ENCODE results near the gene PLAAT4.

The PLAAT4 gene

GRCh38 chr11:63501236-63501635, 35.4 kb upstream of the PLAAT4 start:
- WGBS, 2 experiments = 56 to 58% methylated on average over 1 of the region's 1 CpG
- H3K27me3 ChIP-seq (ENCODE audit: control insufficient read depth, insufficient read depth, low read length, poor library complexity, severe bottlenecking) = no peaks in the 10 kb centered on the region
- H3K27ac ChIP-seq (ENCODE audit: insufficient read depth, low read depth, low read length, poor library complexity, severe bottlenecking) = no peak overlapping the region
- no peaks in the 10 kb centered on the region for H3K9me3 ChIP-seq (ENCODE audit: control insufficient read depth, low read length)
- H3K4me3 ChIP-seq (ENCODE audit: insufficient read depth, low read depth, low read length) = no peak overlapping the region
- no peaks in the 10 kb centered on the region for H3K36me3 ChIP-seq (ENCODE audit: control insufficient read depth, insufficient read depth, low read length)
- no peaks in the 10 kb centered on the region for H3K4me1 ChIP-seq (ENCODE audit: control insufficient read depth, insufficient read depth, low read length)

DNA sequence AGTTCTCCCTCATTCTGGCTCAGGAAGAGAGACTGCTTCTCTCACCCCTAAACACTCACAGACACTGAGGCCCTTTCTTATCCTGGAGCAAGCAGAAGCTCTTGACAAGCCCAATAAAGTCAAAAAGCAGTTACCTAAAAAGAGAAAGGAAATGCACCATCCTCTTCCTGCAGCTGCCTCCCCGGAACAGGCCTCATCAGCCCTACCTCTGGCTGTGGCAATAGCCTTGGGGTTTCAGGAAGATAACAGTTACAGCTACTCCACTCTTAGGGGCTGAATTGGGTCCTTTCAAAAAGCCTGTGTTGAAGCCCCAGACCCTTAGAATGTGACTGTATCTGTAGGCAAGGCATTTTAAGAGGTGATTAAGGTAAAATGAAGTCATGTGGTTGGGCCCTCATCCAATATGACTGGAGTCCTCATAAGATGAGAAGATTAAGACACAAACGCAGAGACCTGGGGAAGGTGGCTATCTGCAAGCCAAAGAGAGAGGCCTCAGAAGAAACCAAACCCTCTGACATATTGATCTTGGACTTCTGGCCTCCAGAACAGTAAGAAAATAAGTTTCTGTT, 34.3 kb upstream of the PLAAT4 start:
- no peaks in the 10 kb centered on the region for H3K36me3 ChIP-seq (ENCODE audit: control insufficient read depth, insufficient read depth, low read length)
- H3K4me3 ChIP-seq (ENCODE audit: insufficient read depth, low read depth, low read length) = no peak overlapping the region
- WGBS, 2 experiments = 92 to 93% methylated on average over 2 of the region's 2 CpGs
- H3K4me1 ChIP-seq (ENCODE audit: control insufficient read depth, insufficient read depth, low read length) = no peaks in the 10 kb centered on the region
- H3K9me3 ChIP-seq (ENCODE audit: control insufficient read depth, low read length) = no peaks in the 10 kb centered on the region
- H3K27ac ChIP-seq (ENCODE audit: insufficient read depth, low read depth, low read length, poor library complexity, severe bottlenecking) = no peak overlapping the region
- H3K27me3 ChIP-seq (ENCODE audit: control insufficient read depth, insufficient read depth, low read length, poor library complexity, severe bottlenecking) = no peaks in the 10 kb centered on the region

GRCh38 chr11:63503492-63503891, 33.1 kb upstream of the PLAAT4 start:
- WGBS, 2 experiments = 92 to 93% methylated on average over 6 of the region's 6 CpGs
- Histone ChIP-seq H3K27ac (ENCODE audit: insufficient read depth, low read depth, low read length, poor library complexity, severe bottlenecking) (no peak overlapping the region), H3K36me3 (ENCODE audit: control insufficient read depth, insufficient read depth, low read length) (no peaks in the 10 kb centered on the region), H3K4me1 (ENCODE audit: control insufficient read depth, insufficient read depth, low read length) (no peaks in the 10 kb centered on the region), H3K27me3 (ENCODE audit: control insufficient read depth, insufficient read depth, low read length, poor library complexity, severe bottlenecking) (no peaks in the 10 kb centered on the region), H3K9me3 (ENCODE audit: control insufficient read depth, low read length) (no peaks in the 10 kb centered on the region), H3K4me3 (ENCODE audit: insufficient read depth, low read depth, low read length) (no peak overlapping the region)

DNA sequence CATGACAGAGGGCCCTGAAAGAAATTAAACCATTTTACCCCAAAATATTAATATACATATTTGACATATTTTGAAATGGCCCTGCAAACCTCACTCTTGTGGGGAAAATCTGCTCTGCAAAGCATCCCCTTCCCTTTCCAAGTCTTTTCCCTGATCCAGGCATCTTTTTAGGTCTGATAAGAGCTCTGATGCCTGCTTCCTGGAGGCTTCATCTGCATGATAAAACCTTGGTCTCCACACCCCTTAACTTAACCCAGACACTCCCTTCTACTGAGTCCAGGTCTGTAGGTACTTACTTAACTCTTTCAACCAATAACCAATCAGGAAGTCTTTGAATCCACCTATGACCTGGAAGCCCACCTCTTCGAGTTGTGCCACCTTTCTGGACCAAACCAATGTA, 32.6 kb upstream of the PLAAT4 start:
- Histone ChIP-seq H3K27ac (ENCODE audit: insufficient read depth, low read depth, low read length, poor library complexity, severe bottlenecking) (no peak overlapping the region), H3K4me3 (ENCODE audit: insufficient read depth, low read depth, low read length) (no peak overlapping the region), H3K27me3 (ENCODE audit: control insufficient read depth, insufficient read depth, low read length, poor library complexity, severe bottlenecking) (no peaks in the 10 kb centered on the region), H3K4me1 (ENCODE audit: control insufficient read depth, insufficient read depth, low read length) (no peaks in the 10 kb centered on the region), H3K36me3 (ENCODE audit: control insufficient read depth, insufficient read depth, low read length) (no peaks in the 10 kb centered on the region), H3K9me3 (ENCODE audit: control insufficient read depth, low read length) (no peaks in the 10 kb centered on the region)
- WGBS, 2 experiments = 78 to 88% methylated on average over 1 of the region's 1 CpG

DNA sequence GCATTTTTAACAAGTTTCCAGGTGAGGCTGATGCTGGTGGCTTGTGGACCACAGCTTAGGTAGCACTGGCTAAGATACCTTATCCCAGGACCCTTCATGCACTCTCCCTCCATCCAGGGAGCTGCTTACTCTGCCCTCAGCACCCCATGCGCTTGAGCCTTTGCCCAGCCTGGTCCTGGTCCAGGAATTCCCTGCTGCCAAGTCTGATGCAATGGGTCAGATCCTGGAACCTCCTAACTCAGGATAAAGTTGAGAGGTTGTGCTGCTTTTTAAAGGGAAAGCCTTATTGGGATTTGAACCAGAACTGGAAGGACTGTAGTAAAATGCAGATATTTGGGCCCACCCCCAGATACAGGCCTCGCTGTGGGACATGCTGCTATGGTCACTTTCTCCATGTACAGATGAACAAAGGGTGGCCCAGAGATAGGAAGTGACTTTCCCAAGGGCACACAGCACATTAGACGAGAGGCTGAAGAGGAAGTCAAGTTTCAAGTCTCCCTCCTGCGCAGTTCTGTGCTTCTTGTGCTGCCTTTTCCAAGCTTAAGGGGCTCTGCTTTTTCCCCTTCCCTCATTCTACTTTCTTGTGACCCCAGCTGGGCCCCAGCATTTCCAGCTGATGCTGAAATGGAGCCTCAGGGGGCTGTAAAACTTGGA, 31.5 kb upstream of the PLAAT4 start:
- 84 to 94% methylated on average over 4 of the region's 4 CpGs for WGBS, 2 experiments
- no peaks in the 10 kb centered on the region for H3K4me1 ChIP-seq (ENCODE audit: control insufficient read depth, insufficient read depth, low read length)
- no peak overlapping the region for H3K4me3 ChIP-seq (ENCODE audit: insufficient read depth, low read depth, low read length)
- H3K36me3 ChIP-seq (ENCODE audit: control insufficient read depth, insufficient read depth, low read length) = no peaks in the 10 kb centered on the region
- H3K27me3 ChIP-seq (ENCODE audit: control insufficient read depth, insufficient read depth, low read length, poor library complexity, severe bottlenecking) = no peaks in the 10 kb centered on the region
- H3K9me3 ChIP-seq (ENCODE audit: control insufficient read depth, low read length) = no peaks in the 10 kb centered on the region
- no peak overlapping the region for H3K27ac ChIP-seq (ENCODE audit: insufficient read depth, low read depth, low read length, poor library complexity, severe bottlenecking)

DNA sequence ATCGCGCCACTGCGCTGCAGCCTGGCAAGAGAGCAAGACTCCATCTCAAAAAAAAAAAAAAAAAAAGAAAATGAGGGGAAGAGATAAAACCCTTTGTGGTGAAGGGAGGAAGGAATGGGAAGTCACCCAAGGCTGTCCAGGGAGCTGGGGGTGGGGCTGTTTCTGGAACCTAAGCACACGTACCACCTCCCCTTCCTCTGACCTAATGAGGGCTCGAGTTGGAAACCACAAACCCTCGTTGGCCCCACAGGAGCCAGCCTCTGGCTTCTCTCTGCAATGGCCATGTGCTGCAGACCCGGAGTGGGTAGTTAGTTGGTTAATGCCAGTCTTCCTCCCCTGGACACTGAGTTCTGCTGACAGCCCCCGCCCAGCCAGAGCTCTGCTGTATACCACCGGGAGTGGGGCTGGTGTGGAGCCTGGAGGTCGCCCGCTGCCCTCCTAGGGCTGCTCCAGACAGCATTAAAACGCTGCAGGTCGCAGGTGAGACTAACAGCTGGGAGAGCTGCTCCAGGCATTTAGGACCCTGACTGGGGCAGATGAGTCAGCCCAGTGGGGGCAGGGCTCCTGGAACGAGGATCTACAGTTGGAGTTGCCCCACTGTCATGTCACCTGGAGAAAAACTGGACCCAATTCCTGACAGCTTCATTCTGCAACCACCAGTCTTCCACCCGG, 30.6 kb upstream of the PLAAT4 start, which contains the start of gene LGALS12:
Gene LGALS12, plus strand, starts transcription at position 228 of the 672 bp plus-strand sequence. Its CDS starts 375 bp downstream, at position 603.
- Histone ChIP-seq H3K4me3 (ENCODE audit: insufficient read depth, low read depth, low read length) (no peak within 1 kb of the TSS), H3K27ac (ENCODE audit: insufficient read depth, low read depth, low read length, poor library complexity, severe bottlenecking) (no peak within 1 kb of the TSS), H3K4me1 (ENCODE audit: control insufficient read depth, insufficient read depth, low read length) (peaks cover 3% of the 10 kb centered on the region), H3K36me3 (ENCODE audit: control insufficient read depth, insufficient read depth, low read length) (no peaks in the 10 kb centered on the region), H3K9me3 (ENCODE audit: control insufficient read depth, low read length) (no peaks in the 10 kb centered on the region), H3K27me3 (ENCODE audit: control insufficient read depth, insufficient read depth, low read length, poor library complexity, severe bottlenecking) (no peaks in the 10 kb centered on the region)
- WGBS, 2 experiments = 71 to 74% methylated on average over 15 of the region's 15 CpGs

GRCh38 chr11:63506876-63507275, 29.7 kb upstream of the PLAAT4 start:
- no peaks in the 10 kb centered on the region for H3K9me3 ChIP-seq (ENCODE audit: control insufficient read depth, low read length)
- H3K4me3 ChIP-seq (ENCODE audit: insufficient read depth, low read depth, low read length) = no peak overlapping the region
- H3K36me3 ChIP-seq (ENCODE audit: control insufficient read depth, insufficient read depth, low read length) = no peaks in the 10 kb centered on the region
- peaks cover 3% of the 10 kb centered on the region for H3K4me1 ChIP-seq (ENCODE audit: control insufficient read depth, insufficient read depth, low read length)
- no peak overlapping the region for H3K27ac ChIP-seq (ENCODE audit: insufficient read depth, low read depth, low read length, poor library complexity, severe bottlenecking)
- 98 to 100% methylated on average over 2 of the region's 2 CpGs for WGBS, 2 experiments
- no peaks in the 10 kb centered on the region for H3K27me3 ChIP-seq (ENCODE audit: control insufficient read depth, insufficient read depth, low read length, poor library complexity, severe bottlenecking)

GRCh38 chr11:63507511-63507910, 29.1 kb upstream of the PLAAT4 start:
- H3K27me3 ChIP-seq (ENCODE audit: control insufficient read depth, insufficient read depth, low read length, poor library complexity, severe bottlenecking) = no peaks in the 10 kb centered on the region
- H3K4me1 ChIP-seq (ENCODE audit: control insufficient read depth, insufficient read depth, low read length) = peaks cover 3% of the 10 kb centered on the region
- no peaks in the 10 kb centered on the region for H3K9me3 ChIP-seq (ENCODE audit: control insufficient read depth, low read length)
- 68 to 87% methylated on average over 2 of the region's 2 CpGs for WGBS, 2 experiments
- no peak overlapping the region for H3K27ac ChIP-seq (ENCODE audit: insufficient read depth, low read depth, low read length, poor library complexity, severe bottlenecking)
- H3K4me3 ChIP-seq (ENCODE audit: insufficient read depth, low read depth, low read length) = no peak overlapping the region
- no peaks in the 10 kb centered on the region for H3K36me3 ChIP-seq (ENCODE audit: control insufficient read depth, insufficient read depth, low read length)

GRCh38 chr11:63508009-63508408, 28.6 kb upstream of the PLAAT4 start:
- H3K9me3 ChIP-seq (ENCODE audit: control insufficient read depth, low read length) = no peaks in the 10 kb centered on the region
- no peaks in the 10 kb centered on the region for H3K36me3 ChIP-seq (ENCODE audit: control insufficient read depth, insufficient read depth, low read length)
- no peaks in the 10 kb centered on the region for H3K27me3 ChIP-seq (ENCODE audit: control insufficient read depth, insufficient read depth, low read length, poor library complexity, severe bottlenecking)
- H3K4me3 ChIP-seq (ENCODE audit: insufficient read depth, low read depth, low read length) = no peak overlapping the region
- 91% methylated on average over 3 of the region's 3 CpGs for whole genome bisulfite sequencing, 2 experiments
- H3K27ac ChIP-seq (ENCODE audit: insufficient read depth, low read depth, low read length, poor library complexity, severe bottlenecking) = no peak overlapping the region
- peaks cover 3% of the 10 kb centered on the region for H3K4me1 ChIP-seq (ENCODE audit: control insufficient read depth, insufficient read depth, low read length)

DNA sequence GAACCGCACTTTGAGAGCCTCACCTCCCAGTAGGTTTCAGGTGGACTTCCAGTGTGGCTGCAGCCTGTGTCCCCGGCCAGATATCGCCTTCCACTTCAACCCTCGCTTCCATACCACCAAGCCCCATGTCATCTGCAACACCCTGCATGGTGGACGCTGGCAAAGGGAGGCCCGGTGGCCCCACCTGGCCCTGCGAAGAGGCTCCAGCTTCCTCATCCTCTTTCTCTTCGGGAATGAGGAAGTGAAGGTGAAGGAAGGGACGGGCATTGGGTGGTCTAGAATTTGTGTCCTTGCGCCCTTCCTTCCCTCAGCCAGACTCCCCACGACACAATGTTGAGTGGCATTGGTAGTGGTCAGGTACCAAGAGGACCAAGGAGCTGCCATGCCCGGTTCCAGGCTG, 27.9 kb upstream of the PLAAT4 start:
- Histone ChIP-seq H3K4me3 (ENCODE audit: insufficient read depth, low read depth, low read length) (no peak overlapping the region), H3K4me1 (ENCODE audit: control insufficient read depth, insufficient read depth, low read length) (peaks cover 3% of the 10 kb centered on the region), H3K36me3 (ENCODE audit: control insufficient read depth, insufficient read depth, low read length) (no peaks in the 10 kb centered on the region), H3K9me3 (ENCODE audit: control insufficient read depth, low read length) (no peaks in the 10 kb centered on the region), H3K27ac (ENCODE audit: insufficient read depth, low read depth, low read length, poor library complexity, severe bottlenecking) (no peak overlapping the region), H3K27me3 (ENCODE audit: control insufficient read depth, insufficient read depth, low read length, poor library complexity, severe bottlenecking) (no peaks in the 10 kb centered on the region)
- 94 to 95% methylated on average over 12 of the region's 12 CpGs for WGBS, 2 experiments

Data from ectodermal cell (in vitro differentiated cells).